ENCODE data around the gene NAE1.
"Not testable (repeated sequence)": the region's sequence is repeated elsewhere in the genome, so short reads cannot be mapped to it uniquely, and the experiment has no call there.

NAE1 gene

GRCh38 chr16:66871840-66872239 lies 41.1 kb upstream of the NAE1 start:
- H3K27ac ChIP-seq, result no peak overlapping the region
- TF ChIP-seq ZFX (IDR thresholded peaks at IDR 0.05), result no peak
- TF ChIP-seq, protein P1, sequence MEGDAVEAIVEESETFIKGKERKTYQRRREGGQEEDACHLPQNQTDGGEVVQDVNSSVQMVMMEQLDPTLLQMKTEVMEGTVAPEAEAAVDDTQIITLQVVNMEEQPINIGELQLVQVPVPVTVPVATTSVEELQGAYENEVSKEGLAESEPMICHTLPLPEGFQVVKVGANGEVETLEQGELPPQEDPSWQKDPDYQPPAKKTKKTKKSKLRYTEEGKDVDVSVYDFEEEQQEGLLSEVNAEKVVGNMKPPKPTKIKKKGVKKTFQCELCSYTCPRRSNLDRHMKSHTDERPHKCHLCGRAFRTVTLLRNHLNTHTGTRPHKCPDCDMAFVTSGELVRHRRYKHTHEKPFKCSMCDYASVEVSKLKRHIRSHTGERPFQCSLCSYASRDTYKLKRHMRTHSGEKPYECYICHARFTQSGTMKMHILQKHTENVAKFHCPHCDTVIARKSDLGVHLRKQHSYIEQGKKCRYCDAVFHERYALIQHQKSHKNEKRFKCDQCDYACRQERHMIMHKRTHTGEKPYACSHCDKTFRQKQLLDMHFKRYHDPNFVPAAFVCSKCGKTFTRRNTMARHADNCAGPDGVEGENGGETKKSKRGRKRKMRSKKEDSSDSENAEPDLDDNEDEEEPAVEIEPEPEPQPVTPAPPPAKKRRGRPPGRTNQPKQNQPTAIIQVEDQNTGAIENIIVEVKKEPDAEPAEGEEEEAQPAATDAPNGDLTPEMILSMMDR (conservative IDR thresholded peaks at IDR 0.05), result no peak

GRCh38 chr16:66871363-66871762 lies 40.6 kb upstream of the NAE1 start:
- not testable (repeated sequence) for H3K27ac ChIP-seq

DNA sequence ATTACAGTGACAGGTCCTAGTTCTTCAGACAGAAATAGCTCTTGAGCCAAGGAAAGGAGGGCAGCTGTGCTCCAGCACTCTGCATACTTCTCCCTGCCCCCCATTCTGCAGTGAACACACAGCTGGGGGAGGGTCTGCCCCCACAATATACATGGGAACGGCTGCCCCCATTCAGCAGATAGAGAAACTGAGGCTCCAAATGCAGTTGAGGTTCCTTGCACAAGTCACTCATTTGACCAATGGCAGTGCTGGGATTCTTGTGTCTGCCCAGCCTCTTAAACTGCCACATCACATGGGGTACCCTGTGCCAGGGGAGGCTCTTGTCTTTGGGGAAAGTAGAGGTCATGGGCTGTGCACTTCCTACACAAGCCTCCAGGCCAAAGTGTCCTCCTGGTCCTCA lies 38.6 kb upstream of the NAE1 start:
- H3K27ac ChIP-seq, result no peak overlapping the region
- no peak for TF ChIP-seq ZFX (IDR thresholded peaks at IDR 0.05)
- TF ChIP-seq, protein P1 (conservative IDR thresholded peaks at IDR 0.05), result no peak

DNA sequence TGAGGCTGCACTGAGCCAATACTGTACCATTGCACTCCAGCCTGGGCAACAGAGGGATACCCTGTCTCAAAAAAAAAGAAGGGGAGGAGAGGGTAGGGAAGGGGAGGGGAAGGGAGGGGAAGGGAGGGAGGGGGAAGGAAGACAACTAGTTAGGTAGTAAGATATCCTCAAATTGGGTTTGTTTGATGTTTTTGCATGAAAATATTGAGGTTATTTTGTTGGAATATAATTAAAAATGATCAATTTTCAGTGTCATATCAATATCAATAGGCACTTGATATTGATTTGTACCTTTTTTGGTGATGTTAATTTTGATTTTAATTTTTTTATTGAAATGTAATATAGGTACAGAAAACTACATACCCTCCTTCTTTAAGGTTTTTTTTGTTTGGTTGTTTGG lies 32.9 kb upstream of the NAE1 start:
- TF ChIP-seq ZFX (IDR thresholded peaks at IDR 0.05), result no peak
- TF ChIP-seq, protein P1 (conservative IDR thresholded peaks at IDR 0.05), result no peak
- no peak overlapping the region for H3K27ac ChIP-seq

DNA sequence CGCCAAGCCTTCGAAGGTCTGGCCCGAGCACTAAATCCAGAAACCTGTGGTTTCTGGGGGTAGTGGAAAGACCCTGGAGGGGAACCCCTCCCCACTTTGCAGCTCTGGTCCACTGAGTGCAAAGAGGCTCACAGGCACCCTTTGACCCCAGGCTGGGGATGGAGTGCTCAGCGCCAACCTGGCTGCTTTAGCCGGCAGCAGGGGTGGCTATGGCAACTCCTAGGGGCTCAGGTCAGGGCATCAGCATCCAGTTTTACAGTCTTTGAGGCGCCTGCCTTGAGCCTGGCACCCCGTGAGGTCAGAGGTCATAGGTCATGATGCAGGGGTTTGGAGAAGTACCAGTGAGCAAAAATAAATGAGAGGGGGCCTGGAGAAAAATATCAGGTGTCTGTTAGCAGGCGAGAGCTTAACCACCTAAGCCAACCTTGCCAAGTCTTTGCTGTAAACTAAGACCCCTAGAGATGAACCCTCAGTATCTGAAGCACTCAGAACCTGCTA lies 31.3 kb upstream of the NAE1 start:
- H3K27ac ChIP-seq, result no peak overlapping the region
- TF ChIP-seq, protein P1 (conservative IDR thresholded peaks at IDR 0.05), result no peak
- TF ChIP-seq ZFX (IDR thresholded peaks at IDR 0.05), result no peak

- TF ChIP-seq, protein P1 (conservative IDR thresholded peaks at IDR 0.05), result no peak
- no peak for TF ChIP-seq ZFX (IDR thresholded peaks at IDR 0.05)
- no peak overlapping the region for H3K27ac ChIP-seq
Observed at GRCh38 chr16:66859397-66860068, 28.8 kb upstream of the NAE1 start.

GRCh38 chr16:66858740-66859396 lies 28.1 kb upstream of the NAE1 start:
- TF ChIP-seq ZFX (IDR thresholded peaks at IDR 0.05), result no peak
- TF ChIP-seq, protein P1 (conservative IDR thresholded peaks at IDR 0.05), result no peak
- no peak overlapping the region for H3K27ac ChIP-seq

All from C4-2B (cell line).